Neural progenitor cell (in vitro differentiated cells): ENCODE data around the gene GCNT1. TPM values are rescaled to one million over a fixed set of nuclear protein-coding genes. Genes with fewer than 3 reads are reported as not detected.

Experiments
- DNase-seq: peaks from one replicate; pipeline ENCODE4 v3.0.0-alpha.2; 2016; ENCODE audit warnings: low spot score
- H2AFZ ChIP-seq: fragments of 200-600 bp; sonication (generic); replicated peaks from 2 replicates; pipeline ENCODE4 v1.6.1; 2016; ENCODE audit warnings: antibody characterized with exemption
- H3F3A ChIP-seq: fragments of 200-600 bp; sonication (generic); 2 replicates; pipeline ENCODE4 v1.6.1; 2016; ENCODE audit warnings: antibody characterized with exemption, low read depth
- H3K27ac ChIP-seq: fragments of 200-600 bp; sonication (generic); 2 replicates; pipeline ENCODE4 v1.5.1; 2016; ENCODE audit warnings: mild to moderate bottlenecking
- H3K27me3 ChIP-seq: fragments of 200-600 bp; sonication (generic); 2 replicates; pipeline ENCODE4 v1.6.1; 2016; ENCODE audit warnings: mild to moderate bottlenecking, moderate library complexity
- H3K36me3 ChIP-seq: fragments of 200-600 bp; sonication (generic); 2 replicates; pipeline ENCODE4 v1.5.1; 2016
- H3K4me1 ChIP-seq: fragments of 200-600 bp; sonication (generic); 2 replicates; pipeline ENCODE4 v1.6.1; 2016; ENCODE audit warnings: mixed run types
- H3K4me2 ChIP-seq: fragments of 200-600 bp; sonication (generic); 2 replicates; pipeline ENCODE4 v1.6.1; 2016
- H3K4me3 ChIP-seq: fragments of 200-600 bp; sonication (generic); 2 replicates; pipeline ENCODE4 v1.5.1; 2016
- H3K79me2 ChIP-seq: fragments of 200-600 bp; sonication (generic); 2 replicates; pipeline ENCODE4 v1.6.1; 2016; ENCODE audit warnings: low read depth
- H3K9ac ChIP-seq: fragments of 200-600 bp; sonication (generic); 2 replicates; pipeline ENCODE4 v1.6.1; 2016
- H3K9me3 ChIP-seq: fragments of 200-600 bp; sonication (generic); 2 replicates; pipeline ENCODE4 v1.5.1; 2016; ENCODE audit warnings: low read depth
- H4K20me1 ChIP-seq: fragments of 200-600 bp; sonication (generic); 2 replicates; pipeline ENCODE4 v1.6.1; 2016; ENCODE audit warnings: low read depth
- H3K27ac Mint-ChIP-seq: 3 replicates; pipeline ENCODE4 v1.8.0; 2021; ENCODE audit warnings: mixed read lengths
- H3K27me3 Mint-ChIP-seq: 2 replicates; pipeline ENCODE4 v1.8.0; 2022; ENCODE audit warnings: low read depth, mild to moderate bottlenecking, inconsistent platforms, moderate library complexity, mixed read lengths; ENCODE audit not compliant: insufficient read depth
- H3K36me3 Mint-ChIP-seq: 3 replicates; pipeline ENCODE4 v1.8.0; 2021; ENCODE audit warnings: mixed read lengths
- H3K4me1 Mint-ChIP-seq: 3 replicates; pipeline ENCODE4 v1.8.0; 2021; ENCODE audit warnings: mixed read lengths
- H3K4me3 Mint-ChIP-seq: 3 replicates; pipeline ENCODE4 v1.8.0; 2021; ENCODE audit warnings: mild to moderate bottlenecking, moderate library complexity, mixed read lengths
- H3K9me3 Mint-ChIP-seq: 3 replicates; pipeline ENCODE4 v1.8.0; 2020; ENCODE audit warnings: mixed read lengths
- EZH2 ChIP-seq: fragments of 200-600 bp; sonication (generic); IDR thresholded peaks from 2 replicates; pipeline ENCODE4 v1.6.1; 2017; ENCODE audit warnings: antibody characterized with exemption, mild to moderate bottlenecking, moderate library complexity
- EZH2phosphoT487 ChIP-seq: fragments of 200-600 bp; sonication (generic); IDR thresholded peaks from 2 replicates; pipeline ENCODE4 v1.6.1; 2017; ENCODE audit warnings: antibody characterized with exemption
- total RNA-seq: library from RNA; depleted of rRNA; stranded (reverse); fragments of >200 nt; gene quantifications from 2 replicates; pipeline ENCODE4 v1.2.3, GENCODE V29; 2015; ENCODE audit warnings: low replicate concordance
- TF ChIP-seq, protein P1 (sequence below): fragments of 200-600 bp; sonication (generic); IDR thresholded peaks from 2 replicates; pipeline ENCODE4 v1.5.1; 2017; ENCODE audit warnings: antibody characterized with exemption, mild to moderate bottlenecking

The GCNT1 gene
- 14.2 and 25.5 TPM in 2 replicates for total RNA-seq

DNA sequence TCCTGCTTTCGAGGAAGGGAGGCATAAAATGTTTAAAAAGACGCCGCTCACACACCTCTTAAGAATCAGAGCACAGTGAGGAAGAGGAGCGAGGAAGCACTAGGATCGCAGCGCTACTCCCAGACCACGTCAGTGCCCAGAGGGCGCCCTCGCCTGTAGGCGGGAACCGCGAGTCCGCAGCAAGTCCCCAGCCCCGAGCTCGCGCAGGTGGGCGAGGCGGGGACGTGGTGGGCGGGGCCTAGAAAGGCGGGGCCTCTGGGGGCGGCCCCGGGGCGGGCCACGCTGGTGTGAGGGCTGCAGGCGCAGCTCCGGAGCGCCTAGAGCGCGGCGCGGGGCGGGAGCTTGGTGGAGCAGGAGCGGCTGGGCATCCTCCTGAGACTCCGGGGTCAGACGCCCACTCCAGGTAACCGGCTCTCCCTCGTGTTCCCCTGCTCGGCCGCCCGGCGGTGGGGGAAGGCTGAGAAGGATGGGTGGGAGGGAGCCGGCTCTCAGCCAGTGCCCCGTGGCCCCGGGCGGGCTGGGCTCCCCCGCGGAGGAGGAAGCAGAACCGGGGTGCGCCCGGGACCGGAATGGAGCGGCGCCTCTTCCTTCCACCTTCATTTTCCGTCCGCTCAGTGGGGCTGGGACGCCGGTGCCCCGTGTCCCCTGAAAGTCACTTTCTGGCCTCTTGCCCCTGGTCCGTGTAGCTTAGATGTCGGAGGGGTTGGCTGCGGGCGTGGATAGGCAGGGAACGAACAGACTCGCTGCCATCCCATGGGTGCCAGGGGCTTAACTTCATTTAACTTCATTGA is at the start of gene GCNT1:
Gene GCNT1, plus strand, starts transcription at position 280 of the 791 bp plus-strand sequence. CDS start 43,200 bp downstream, outside the sequence.
- peaks cover 24% of the 10 kb centered on the region for H3K4me1 Mint-ChIP-seq
- no peaks in the 10 kb centered on the region for H3K27me3 ChIP-seq

GRCh38 chr9:76412638-76413037 is 46.3 kb upstream of the GCNT1 start:
- H3K27me3 ChIP-seq, result no peaks in the 10 kb centered on the region
- H3K4me3 ChIP-seq, result no peak overlapping the region
- H4K20me1 ChIP-seq, result no peaks in the 10 kb centered on the region
- Mint-ChIP-seq H3K27ac (no peak overlapping the region), H3K36me3 (no peaks in the 10 kb centered on the region), H3K9me3 (peaks cover 14% of the 10 kb centered on the region), H3K4me3 (no peak overlapping the region), H3K4me1 (no peaks in the 10 kb centered on the region), H3K27me3 (no peaks in the 10 kb centered on the region)
- no peak overlapping the region for H2AFZ ChIP-seq
- H3K4me1 ChIP-seq, result peaks cover 4% of the 10 kb centered on the region
- H3K79me2 ChIP-seq, result no peaks in the 10 kb centered on the region
- H3K9me3 ChIP-seq, result no peaks in the 10 kb centered on the region
- TF ChIP-seq EZH2phosphoT487, result no peak
- TF ChIP-seq EZH2, result no peak
- TF ChIP-seq, protein P1, sequence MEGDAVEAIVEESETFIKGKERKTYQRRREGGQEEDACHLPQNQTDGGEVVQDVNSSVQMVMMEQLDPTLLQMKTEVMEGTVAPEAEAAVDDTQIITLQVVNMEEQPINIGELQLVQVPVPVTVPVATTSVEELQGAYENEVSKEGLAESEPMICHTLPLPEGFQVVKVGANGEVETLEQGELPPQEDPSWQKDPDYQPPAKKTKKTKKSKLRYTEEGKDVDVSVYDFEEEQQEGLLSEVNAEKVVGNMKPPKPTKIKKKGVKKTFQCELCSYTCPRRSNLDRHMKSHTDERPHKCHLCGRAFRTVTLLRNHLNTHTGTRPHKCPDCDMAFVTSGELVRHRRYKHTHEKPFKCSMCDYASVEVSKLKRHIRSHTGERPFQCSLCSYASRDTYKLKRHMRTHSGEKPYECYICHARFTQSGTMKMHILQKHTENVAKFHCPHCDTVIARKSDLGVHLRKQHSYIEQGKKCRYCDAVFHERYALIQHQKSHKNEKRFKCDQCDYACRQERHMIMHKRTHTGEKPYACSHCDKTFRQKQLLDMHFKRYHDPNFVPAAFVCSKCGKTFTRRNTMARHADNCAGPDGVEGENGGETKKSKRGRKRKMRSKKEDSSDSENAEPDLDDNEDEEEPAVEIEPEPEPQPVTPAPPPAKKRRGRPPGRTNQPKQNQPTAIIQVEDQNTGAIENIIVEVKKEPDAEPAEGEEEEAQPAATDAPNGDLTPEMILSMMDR, result no peak
- no peak overlapping the region for H3K9ac ChIP-seq
- H3K27ac ChIP-seq, result no peak overlapping the region
- DNase-seq, result no peak
- no peak overlapping the region for H3K4me2 ChIP-seq
- H3F3A ChIP-seq, result no peaks in the 10 kb centered on the region
- no peaks in the 10 kb centered on the region for H3K36me3 ChIP-seq

More for the DNA sequence above, at the start of gene GCNT1:
- peaks cover 3% of the 10 kb centered on the region for H3F3A ChIP-seq
- H3K4me1 ChIP-seq, result peaks cover 11% of the 10 kb centered on the region
- TF ChIP-seq EZH2, result no peak
- TF ChIP-seq, protein P1, result peak; percentile 60
- H3K4me3 ChIP-seq, result peak within 1 kb of the TSS; percentile 73
- peaks cover 31% of the 10 kb centered on the region for H3K79me2 ChIP-seq
- H4K20me1 ChIP-seq, result peaks cover 6% of the 10 kb centered on the region
- Mint-ChIP-seq H3K4me3 (peak within 1 kb of the TSS; percentile 90), H3K27me3 (peaks cover 15% of the 10 kb centered on the region), H3K36me3 (no peaks in the 10 kb centered on the region), H3K27ac (no peak within 1 kb of the TSS), H3K9me3 (peaks cover 3% of the 10 kb centered on the region)
- H3K4me2 ChIP-seq, result peak within 1 kb of the TSS; percentile 83
- no peak within 1 kb of the TSS for H3K9ac ChIP-seq
- DNase-seq, result peak; percentile 95
- H3K9me3 ChIP-seq, result no peaks in the 10 kb centered on the region
- H3K27ac ChIP-seq, result no peak within 1 kb of the TSS
- no peaks in the 10 kb centered on the region for H3K36me3 ChIP-seq
- H2AFZ ChIP-seq, result peak within 1 kb of the TSS; percentile 80

- Histone ChIP-seq H3K36me3 (no peaks in the 10 kb centered on the region), H3K4me2 (no peak overlapping the region), H3K9me3 (no peaks in the 10 kb centered on the region), H3K4me3 (no peak overlapping the region), H2AFZ (no peak overlapping the region), H3K79me2 (no peaks in the 10 kb centered on the region), H3K9ac (no peak overlapping the region), H4K20me1 (no peaks in the 10 kb centered on the region), H3F3A (no peaks in the 10 kb centered on the region), H3K4me1 (peaks cover 4% of the 10 kb centered on the region), H3K27me3 (no peaks in the 10 kb centered on the region), H3K27ac (no peak overlapping the region)
- no peak overlapping the region for H3K27ac Mint-ChIP-seq
- no peak for TF ChIP-seq EZH2phosphoT487
- TF ChIP-seq, protein P1, result no peak
- no peak overlapping the region for H3K4me3 Mint-ChIP-seq
- peaks cover 14% of the 10 kb centered on the region for H3K9me3 Mint-ChIP-seq
- H3K36me3 Mint-ChIP-seq, result no peaks in the 10 kb centered on the region
- H3K4me1 Mint-ChIP-seq, result no peaks in the 10 kb centered on the region
- no peak for DNase-seq
- no peaks in the 10 kb centered on the region for H3K27me3 Mint-ChIP-seq
Observed at GRCh38 chr9:76413658-76414057, 45.3 kb upstream of the GCNT1 start.
